Panc1 (cell line): Measurements from ENCODE around the gene NCOA4. TPM values are rescaled to one million over a fixed set of nuclear protein-coding genes. Genes with fewer than 3 reads are reported as not detected.

Experiments used
- ATAC-seq: fragments of 200-7000 bp; cut with Tn5 transposase; 2 replicates; pipeline ENCODE4 v1.9.1; 2020; ENCODE audit warnings: mild to moderate bottlenecking, moderate library complexity
- BruUV-seq: library from RNA; stranded (reverse); fragments of 400-500 nt; replicated peaks from 2 replicates; lab custom pipeline; 2021; lab: Mats Ljungman, UMichigan
- CTCF ChIA-PET: fragments of 300-600 bp; sonication (Branson Sonifier 250); formaldehyde crosslinking; loops from one replicate; lab custom pipeline; 2022; ENCODE audit warnings: antibody characterized with exemption; lab: Charles Lee
- POLR2A ChIA-PET: fragments of 300-600 bp; sonication (Branson Sonifier 250); formaldehyde crosslinking; loops from one replicate; lab custom pipeline; 2022; ENCODE audit warnings: antibody characterized with exemption; lab: Charles Lee
- DNase-seq: peaks from one replicate; pipeline ENCODE4 v3.0.0-alpha.2; 2010; ENCODE audit warnings: low read depth, low spot score
- H3K27ac ChIP-seq: 2 replicates; pipeline ENCODE4 v1.5.1; 2011; ENCODE audit warnings: mild to moderate bottlenecking, low read length, inconsistent platforms
- H3K27me3 ChIP-seq: fragments of 200-500 bp; sonication (Bioruptor generic); 2 replicates; pipeline ENCODE4 v1.6.0; 2014; ENCODE audit warnings: low read length, inconsistent platforms; ENCODE audit not compliant: control insufficient read depth, insufficient read depth
- H3K36me3 ChIP-seq: fragments of 200-500 bp; sonication (Bioruptor generic); 2 replicates; pipeline ENCODE4 v1.5.1; 2014; ENCODE audit warnings: inconsistent platforms, mild to moderate bottlenecking, low read length, moderate library complexity; ENCODE audit not compliant: control insufficient read depth, insufficient read depth
- H3K4me1 ChIP-seq: 2 replicates; pipeline ENCODE4 v1.5.1; 2011; ENCODE audit warnings: inconsistent platforms, mild to moderate bottlenecking, low read length, moderate library complexity; ENCODE audit not compliant: control insufficient read depth, insufficient read depth
- H3K4me3 ChIP-seq, 2 experiments: 2 replicates each; pipeline ENCODE4 v1.5.1; 2011 to 2012; ENCODE audit warnings: low read depth in 2 of 2, low read length in 2 of 2, mild to moderate bottlenecking in 2 of 2, inconsistent platforms in 1 of 2, moderate library complexity in 1 of 2
- H3K9me3 ChIP-seq: fragments of 200-500 bp; sonication (Bioruptor generic); 2 replicates; pipeline ENCODE4 v1.5.1; 2014; ENCODE audit warnings: low read depth, mild to moderate bottlenecking, inconsistent platforms, low read length, moderate library complexity; ENCODE audit not compliant: control insufficient read depth, insufficient read depth
- POLR2AphosphoS5 ChIP-seq: IDR thresholded peaks from 2 replicates; pipeline ENCODE4 v1.6.1; 2012; ENCODE audit warnings: mild to moderate bottlenecking, low read depth, low read length, moderate library complexity
- SIN3A ChIP-seq: IDR thresholded peaks from 2 replicates; pipeline ENCODE4 v1.6.1; 2012; ENCODE audit warnings: low read depth, mild to moderate bottlenecking, low read length, moderate library complexity, borderline replicate concordance; ENCODE audit not compliant: insufficient read depth
- TCF7L2 ChIP-seq: IDR thresholded peaks from 2 replicates; pipeline ENCODE4 v1.6.1; 2011; ENCODE audit warnings: mild to moderate bottlenecking, low read depth, low read length, inconsistent platforms
- in situ Hi-C: cut with HindIII; loops from 2 replicates; pipeline ENCODE4 v1.10.0; 2016; ENCODE audit warnings: low sequenced_read_pairs, low pct_unique_long_range_greater_than_20kb
- intact Hi-C: fragments of 100-400 bp; cut with micrococcal nuclease; formaldehyde crosslinking; loops from one replicate; pipeline ENCODE4 v1.10.0; 2022; ENCODE audit not compliant: unreplicated experiment
- total RNA-seq: library from RNA; stranded (reverse); gene quantifications from one replicate; pipeline ENCODE4 v1.2.1, GENCODE V29; 2021; ENCODE audit not compliant: unreplicated experiment
- TF ChIP-seq, protein P1 (sequence below), 2 experiments: IDR thresholded peaks; 2 replicates each; pipeline ENCODE4 v1.6.1; 2011 to 2012; ENCODE audit warnings: low read depth in 2 of 2, control low read depth in 1 of 2, low read length in 1 of 2, mild to moderate bottlenecking in 1 of 2, moderate library complexity in 1 of 2; ENCODE audit not compliant: insufficient read depth in 1 of 2
- TF ChIP-seq, protein P2 (sequence below): fragments of 450-650 bp; IDR thresholded peaks from 2 replicates; pipeline ENCODE4 v1.5.1; 2017; ENCODE audit warnings: mild to moderate bottlenecking

The NCOA4 gene
- total RNA-seq, 1 experiment from 2014 or later, result 119 TPM

DNA sequence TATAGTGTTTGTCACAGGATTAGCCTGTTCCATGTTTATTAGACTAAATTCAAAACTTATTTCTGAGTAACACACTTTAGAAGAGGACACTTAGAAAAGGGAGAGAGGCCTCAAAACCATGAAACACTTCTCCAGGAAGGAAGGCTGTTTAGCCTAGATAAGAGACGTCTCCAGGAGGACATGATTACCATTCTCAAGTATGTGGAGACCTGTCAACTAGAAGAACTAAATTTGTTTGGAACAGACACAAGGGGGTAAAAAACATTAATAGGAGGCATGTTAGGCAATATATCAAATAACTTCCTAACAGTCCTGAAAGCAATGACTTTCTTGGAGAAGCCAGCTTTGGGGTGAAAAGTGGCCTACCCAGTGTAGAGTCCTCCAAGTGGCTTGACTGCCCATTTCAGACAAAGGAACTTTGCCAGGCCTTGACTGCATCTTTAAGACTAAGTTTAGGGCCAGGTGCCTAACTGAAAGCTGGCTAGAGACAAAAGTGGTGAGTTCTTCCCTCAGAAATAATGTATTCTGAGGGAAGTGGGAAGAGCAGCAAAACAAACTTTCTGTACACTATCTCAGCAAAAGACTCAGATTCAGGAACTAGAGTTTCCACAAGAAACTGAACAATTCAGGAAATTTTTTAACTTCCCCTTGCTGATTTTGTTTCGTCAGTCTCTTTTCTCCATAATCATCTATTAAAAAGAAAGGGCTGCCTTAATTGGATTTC, 11.8 kb downstream of the NCOA4 start:
- no peak for DNase-seq
- no peak for ATAC-seq
- no peak overlapping the region for H3K4me3 ChIP-seq
- POLR2A ChIA-PET, result no interaction called here
- H3K36me3 ChIP-seq, result peaks cover 14% of the 10 kb centered on the region
- BruUV-seq, result no TSS peak
- in situ Hi-C loops (no loop called here), intact Hi-C loops (no loop called here)
- CTCF ChIA-PET, result no interaction called here
- H3K27me3 ChIP-seq, result no peaks in the 10 kb centered on the region
- H3K9me3 ChIP-seq, result no peaks in the 10 kb centered on the region
- H3K4me1 ChIP-seq, result peaks cover 34% of the 10 kb centered on the region
- no peak overlapping the region for H3K27ac ChIP-seq
- TF ChIP-seq TCF7L2 (no peak), POLR2AphosphoS5 (no peak), SIN3A (no peak)
- TF ChIP-seq, protein P1, sequence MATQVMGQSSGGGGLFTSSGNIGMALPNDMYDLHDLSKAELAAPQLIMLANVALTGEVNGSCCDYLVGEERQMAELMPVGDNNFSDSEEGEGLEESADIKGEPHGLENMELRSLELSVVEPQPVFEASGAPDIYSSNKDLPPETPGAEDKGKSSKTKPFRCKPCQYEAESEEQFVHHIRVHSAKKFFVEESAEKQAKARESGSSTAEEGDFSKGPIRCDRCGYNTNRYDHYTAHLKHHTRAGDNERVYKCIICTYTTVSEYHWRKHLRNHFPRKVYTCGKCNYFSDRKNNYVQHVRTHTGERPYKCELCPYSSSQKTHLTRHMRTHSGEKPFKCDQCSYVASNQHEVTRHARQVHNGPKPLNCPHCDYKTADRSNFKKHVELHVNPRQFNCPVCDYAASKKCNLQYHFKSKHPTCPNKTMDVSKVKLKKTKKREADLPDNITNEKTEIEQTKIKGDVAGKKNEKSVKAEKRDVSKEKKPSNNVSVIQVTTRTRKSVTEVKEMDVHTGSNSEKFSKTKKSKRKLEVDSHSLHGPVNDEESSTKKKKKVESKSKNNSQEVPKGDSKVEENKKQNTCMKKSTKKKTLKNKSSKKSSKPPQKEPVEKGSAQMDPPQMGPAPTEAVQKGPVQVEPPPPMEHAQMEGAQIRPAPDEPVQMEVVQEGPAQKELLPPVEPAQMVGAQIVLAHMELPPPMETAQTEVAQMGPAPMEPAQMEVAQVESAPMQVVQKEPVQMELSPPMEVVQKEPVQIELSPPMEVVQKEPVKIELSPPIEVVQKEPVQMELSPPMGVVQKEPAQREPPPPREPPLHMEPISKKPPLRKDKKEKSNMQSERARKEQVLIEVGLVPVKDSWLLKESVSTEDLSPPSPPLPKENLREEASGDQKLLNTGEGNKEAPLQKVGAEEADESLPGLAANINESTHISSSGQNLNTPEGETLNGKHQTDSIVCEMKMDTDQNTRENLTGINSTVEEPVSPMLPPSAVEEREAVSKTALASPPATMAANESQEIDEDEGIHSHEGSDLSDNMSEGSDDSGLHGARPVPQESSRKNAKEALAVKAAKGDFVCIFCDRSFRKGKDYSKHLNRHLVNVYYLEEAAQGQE (IDR thresholded peaks at IDR 0.05; ENCODE audit: insufficient read depth in 1 of 2, low read depth in 2 of 2, low read length in 1 of 2), result no peak
- TF ChIP-seq, protein P2, sequence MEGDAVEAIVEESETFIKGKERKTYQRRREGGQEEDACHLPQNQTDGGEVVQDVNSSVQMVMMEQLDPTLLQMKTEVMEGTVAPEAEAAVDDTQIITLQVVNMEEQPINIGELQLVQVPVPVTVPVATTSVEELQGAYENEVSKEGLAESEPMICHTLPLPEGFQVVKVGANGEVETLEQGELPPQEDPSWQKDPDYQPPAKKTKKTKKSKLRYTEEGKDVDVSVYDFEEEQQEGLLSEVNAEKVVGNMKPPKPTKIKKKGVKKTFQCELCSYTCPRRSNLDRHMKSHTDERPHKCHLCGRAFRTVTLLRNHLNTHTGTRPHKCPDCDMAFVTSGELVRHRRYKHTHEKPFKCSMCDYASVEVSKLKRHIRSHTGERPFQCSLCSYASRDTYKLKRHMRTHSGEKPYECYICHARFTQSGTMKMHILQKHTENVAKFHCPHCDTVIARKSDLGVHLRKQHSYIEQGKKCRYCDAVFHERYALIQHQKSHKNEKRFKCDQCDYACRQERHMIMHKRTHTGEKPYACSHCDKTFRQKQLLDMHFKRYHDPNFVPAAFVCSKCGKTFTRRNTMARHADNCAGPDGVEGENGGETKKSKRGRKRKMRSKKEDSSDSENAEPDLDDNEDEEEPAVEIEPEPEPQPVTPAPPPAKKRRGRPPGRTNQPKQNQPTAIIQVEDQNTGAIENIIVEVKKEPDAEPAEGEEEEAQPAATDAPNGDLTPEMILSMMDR, result no peak

DNA sequence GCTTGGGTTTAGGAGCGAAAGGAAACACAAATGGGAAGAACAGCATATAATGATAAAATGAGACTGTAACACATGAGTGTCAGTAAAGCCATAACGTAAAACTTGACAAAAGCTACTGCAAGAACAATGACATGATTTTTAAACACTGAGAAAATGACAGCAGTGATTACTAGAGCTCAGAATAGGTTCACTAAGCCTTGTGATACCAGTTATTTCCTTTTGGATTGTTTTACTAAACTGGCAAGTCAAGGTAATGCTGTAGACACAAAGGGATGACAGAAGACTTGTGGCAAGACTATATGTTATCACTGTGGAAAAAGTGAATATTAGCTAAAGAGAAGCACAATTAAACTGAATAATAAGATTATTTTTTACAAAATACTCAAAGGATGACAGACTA, 12.7 kb downstream of the NCOA4 start:
- ATAC-seq (no peak), DNase-seq (no peak)
- ChIA-PET POLR2A (no interaction called here), CTCF (no interaction called here)
- H3K4me1 ChIP-seq, result peaks cover 33% of the 10 kb centered on the region
- no peak overlapping the region for H3K27ac ChIP-seq
- no peaks in the 10 kb centered on the region for H3K9me3 ChIP-seq
- H3K4me3 ChIP-seq, result no peak overlapping the region
- peaks cover 22% of the 10 kb centered on the region for H3K36me3 ChIP-seq
- H3K27me3 ChIP-seq, result no peaks in the 10 kb centered on the region
- in situ Hi-C loops (no loop called here), intact Hi-C loops (no loop called here)
- no TSS peak for BruUV-seq
- TF ChIP-seq SIN3A (no peak), POLR2AphosphoS5 (no peak), TCF7L2 (no peak)
- TF ChIP-seq, protein P1 (IDR thresholded peaks at IDR 0.05; ENCODE audit: insufficient read depth in 1 of 2, low read depth in 2 of 2, low read length in 1 of 2), result no peak
- TF ChIP-seq, protein P2, result no peak
